Hematopoietic multipotent progenitor cell treated with erythropoietin and hydrocortisone succinate and interleukin-3 and kit ligand, for 17 days (in vitro differentiated cells): ENCODE measurements around the gene GTF2H2C_2.
"Not testable (repeated sequence)": the region's sequence is repeated elsewhere in the genome, so short reads cannot be mapped to it uniquely, and the experiment has no call there.

ENCODE experiments used
- DNase-seq: peaks from one replicate; pipeline ENCODE4 v3.0.0-alpha.2; 2015; ENCODE audit warnings: low spot score

Gene GTF2H2C_2

DNA sequence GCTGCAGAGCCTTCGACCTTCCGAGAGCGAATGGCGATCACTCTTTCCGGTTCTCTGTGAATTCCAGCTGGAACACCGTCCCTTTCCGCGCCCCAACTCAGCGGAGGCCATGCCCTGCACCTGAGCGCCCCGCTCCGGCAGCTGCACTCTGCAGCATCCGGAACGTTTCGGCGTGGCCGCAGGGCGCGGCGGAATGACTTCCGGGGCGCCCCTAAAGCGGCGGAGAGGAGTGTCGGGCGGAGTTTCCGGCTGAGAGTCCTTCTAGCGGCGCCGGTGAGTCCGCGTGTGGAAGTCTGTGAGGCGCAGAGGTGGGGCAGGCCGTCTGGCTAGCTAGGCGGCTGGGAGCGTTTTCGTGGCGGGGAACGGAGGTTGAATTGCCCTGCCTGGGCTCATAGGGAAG is at the start of gene GTF2H2C_2:
GTF2H2C_2 (plus strand) TSS at position 252 of the 400 bp plus-strand sequence.
- not testable (repeated sequence) for DNase-seq

DNA sequence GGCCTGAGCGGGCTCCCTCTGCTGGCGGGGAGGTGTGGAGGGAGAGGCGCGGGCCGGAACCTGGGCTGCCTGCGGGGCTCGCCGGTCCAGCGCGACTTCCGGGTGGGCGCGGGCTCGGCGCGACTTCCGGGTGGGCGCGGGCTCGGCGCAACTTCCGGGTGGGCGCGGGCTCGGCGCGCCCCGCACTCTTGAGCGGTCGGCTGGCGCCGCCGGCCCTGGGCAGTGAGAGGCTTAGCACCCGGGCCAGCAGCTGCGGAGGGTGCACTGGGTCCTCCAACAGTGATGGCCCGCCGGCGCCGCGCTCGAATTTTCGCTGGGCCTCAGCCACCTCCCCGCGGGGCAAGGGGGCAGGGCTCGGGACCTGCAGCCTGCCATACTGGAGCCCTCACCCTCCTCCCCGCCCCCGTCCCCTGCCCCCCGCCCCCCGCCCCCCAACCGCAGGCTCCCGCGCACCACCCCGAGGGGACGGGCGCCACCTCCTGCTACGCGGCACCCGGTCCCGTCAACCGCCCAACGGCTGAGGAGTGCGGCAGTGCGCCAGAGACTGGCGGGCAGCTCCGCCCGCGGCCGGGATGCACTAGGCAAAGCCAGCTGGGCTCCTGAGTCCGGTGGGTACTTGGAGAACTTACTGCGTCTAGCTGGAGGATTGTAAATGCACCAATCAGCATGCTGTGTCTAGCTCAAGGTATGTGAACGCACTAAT is 14.0 kb upstream of the GTF2H2C_2 start:
- DNase-seq, result not testable (repeated sequence)

- not testable (repeated sequence) for DNase-seq
Measured at GRCh38 chr5:70421322-70421721, 6.2 kb downstream of the GTF2H2C_2 start.

DNA sequence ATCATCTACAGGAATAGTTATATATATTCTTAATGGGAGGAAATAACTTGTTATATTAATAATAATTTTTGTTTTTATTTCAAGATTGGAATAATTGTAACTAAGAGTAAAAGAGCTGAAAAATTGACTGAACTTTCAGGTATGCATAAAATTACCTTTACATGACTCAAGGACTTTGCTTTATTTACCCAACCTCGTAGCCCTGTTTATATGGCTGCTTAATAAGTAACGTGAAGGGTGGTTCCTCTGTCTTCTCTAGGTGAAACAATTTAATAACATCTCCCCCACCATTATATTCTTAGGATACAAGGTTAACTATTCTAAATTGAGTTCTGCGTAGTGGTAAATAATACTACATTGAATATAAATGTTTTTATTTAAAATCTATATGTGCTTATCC is 8.0 kb downstream of the GTF2H2C_2 start:
- DNase-seq, result not testable (repeated sequence)

DNA sequence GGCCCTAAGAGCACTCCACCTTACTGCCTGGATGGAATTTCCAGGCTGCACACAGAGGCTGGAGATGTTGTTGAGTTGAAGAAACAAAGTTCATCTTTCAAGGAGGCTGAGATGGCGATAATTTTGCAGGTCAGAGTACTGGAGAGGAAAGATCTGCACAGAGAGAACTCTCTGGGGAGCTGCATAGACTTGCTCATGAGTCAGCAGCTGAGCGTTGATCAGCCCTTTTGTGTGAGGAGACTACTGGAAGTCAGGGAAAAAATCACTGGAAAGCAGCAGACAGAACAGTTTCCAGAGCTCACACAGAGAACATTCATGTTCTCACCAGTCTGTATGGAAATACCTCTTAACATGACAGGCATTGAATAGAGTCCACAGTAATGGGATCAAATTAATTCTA is 23.4 kb downstream of the GTF2H2C_2 start:
- DNase-seq, result not testable (repeated sequence)

DNA sequence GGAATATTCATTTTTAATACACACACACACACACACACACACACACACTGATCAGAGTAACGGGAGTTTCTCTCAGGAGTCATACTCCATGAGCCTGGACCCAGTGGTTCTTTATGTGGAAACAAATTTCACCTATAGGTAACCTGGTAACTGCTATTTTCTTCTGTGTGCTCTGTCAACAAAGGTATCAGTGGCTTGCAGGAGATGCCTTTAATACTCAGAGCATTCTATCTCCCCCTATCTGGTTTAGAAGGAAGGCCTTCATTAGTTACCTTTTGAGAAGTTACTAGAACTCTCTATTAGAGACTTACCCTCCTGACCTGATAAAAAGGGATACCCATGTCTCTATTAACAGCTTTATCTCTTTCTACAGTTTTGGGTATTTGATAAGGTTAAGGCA is 34.4 kb downstream of the GTF2H2C_2 start:
- not testable (repeated sequence) for DNase-seq

DNA sequence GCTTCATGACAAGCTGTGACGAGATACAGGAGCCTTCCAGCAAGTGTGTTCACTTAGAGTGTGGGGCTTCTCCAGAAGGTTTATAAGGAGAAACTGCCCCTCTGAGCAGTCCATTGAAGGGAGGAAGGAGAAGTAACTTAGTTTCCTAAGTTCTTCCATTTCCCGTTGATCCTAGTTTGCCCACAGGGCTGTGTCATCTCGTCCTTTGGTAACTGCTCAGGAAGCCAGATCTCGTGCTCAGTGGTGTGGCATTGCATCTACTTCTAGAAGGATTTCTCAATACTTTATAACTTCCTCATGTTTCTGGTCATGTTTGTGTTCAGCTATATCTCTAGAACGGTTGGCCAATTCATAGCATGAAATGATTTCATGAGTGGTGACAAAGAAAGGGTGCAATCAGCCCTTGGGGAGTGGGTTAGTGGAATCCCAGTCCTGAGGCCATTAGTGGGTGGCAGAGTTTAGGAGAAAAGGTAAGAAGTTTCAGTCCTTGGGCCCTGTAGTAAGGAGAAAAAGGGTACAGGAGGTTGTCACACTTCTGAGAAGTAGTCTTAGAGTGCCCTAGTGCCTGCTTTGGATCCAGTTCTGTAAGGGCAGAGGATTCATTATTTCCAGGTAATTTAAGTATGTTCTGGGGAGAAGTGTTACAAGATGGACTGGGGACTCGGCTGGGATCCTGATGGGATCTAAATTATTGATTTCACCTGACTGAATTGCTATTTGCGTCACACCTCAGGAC is 36.2 kb downstream of the GTF2H2C_2 start:
- DNase-seq, result not testable (repeated sequence)

GRCh38 chr5:70457093-70457492 is 41.9 kb downstream of the GTF2H2C_2 start:
- DNase-seq, result not testable (repeated sequence)

DNA sequence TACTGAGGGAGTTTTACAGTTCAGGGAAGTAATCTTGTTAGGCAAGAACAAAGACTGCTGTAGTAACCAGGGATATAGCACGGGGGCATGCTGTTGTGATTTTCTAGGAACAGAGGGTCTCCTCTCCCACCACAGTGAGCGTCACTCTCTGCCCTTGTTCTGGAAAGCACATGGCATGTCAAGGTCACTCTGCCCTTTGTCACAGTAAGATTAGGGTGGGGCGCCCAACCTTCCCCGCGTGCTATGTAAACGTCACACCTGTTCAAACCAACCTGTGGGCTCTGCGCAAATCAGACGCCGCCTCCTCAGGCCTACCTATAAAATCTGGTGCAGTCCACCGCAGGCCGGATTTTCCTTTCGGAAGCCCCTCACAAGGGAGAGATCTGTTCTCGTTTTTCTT is 44.0 kb downstream of the GTF2H2C_2 start:
- DNase-seq, result not testable (repeated sequence)

DNA sequence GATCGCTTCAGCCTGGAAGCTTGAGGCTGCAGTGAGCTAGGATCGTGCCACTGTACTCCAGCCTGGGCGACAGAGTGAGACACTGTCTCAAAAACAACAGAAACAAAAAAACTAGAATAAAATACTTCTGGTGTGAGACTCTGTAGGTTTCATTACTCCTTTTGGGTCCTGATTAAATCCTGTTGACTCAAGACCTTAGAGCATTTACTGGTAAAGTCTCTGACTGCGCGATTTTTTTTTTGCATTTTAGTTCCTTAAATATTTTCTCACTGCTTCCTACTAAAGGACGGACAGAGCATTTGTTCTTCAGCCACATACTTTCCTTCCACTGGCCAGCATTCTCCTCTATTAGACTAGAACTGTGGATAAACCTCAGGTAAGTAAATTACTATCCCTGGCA is 46.8 kb downstream of the GTF2H2C_2 start:
- not testable (repeated sequence) for DNase-seq

DNA sequence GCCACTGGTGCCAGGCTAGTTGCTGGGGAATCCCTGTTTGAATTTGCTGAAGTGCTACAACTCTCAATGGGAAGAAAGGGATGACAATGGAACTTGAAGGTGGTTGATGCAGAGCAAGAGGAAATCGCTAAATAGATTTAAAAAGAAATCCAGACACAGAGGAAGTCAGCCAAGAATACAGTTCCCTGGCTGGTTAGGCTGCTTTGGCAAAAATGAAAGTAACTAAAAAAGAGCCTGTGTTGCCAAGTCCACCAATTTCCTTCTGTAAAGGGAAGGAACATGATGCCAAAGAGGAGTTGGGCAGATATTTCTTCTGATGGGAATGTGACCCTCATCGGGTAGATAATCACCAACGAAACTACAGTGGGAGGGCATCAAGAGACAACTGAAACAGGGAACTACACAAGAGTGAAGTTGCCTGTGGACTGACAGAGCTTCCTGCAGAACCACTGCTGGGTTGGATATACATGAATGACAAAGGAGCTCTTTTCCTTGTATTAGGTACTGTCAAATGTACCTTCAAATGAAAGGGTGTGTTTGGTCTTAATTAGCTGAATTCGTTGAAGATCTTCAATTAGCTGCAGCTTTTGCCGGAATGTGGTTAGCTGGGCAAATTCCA is 49.0 kb downstream of the GTF2H2C_2 start:
- DNase-seq, result not testable (repeated sequence)

DNA sequence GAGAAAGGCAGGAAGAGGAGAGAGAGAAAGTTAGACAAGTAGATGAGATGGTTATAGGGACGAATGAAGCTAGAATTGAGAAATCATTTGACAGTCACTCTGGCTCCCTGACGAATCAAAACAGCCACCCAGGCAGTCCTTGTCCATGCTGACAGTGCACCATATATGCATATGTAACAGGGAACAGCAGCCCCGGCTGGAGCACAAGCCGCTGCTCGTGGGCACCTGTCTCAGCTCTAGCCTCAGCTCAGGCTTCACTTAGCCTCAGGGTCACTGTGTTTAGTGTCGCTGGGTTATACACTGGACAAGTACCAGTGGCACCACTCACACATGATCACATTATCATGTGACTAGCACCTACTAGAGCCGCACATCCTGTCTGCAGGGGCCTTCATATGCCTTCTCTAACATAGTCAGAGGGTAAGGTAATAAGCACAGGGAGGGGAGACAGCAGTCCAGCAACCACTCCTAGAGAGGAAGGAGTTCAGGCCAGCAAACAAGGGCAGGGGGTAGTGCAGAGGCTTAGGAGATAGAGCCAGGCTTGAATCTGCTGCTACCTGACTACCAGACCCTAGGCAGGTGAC is 54.9 kb downstream of the GTF2H2C_2 start:
- DNase-seq, result not testable (repeated sequence)
